Thoracic aorta (tissue), 2 donors: ENCODE measurements around the gene PRKD2. TPM values are rescaled to one million over a fixed set of nuclear protein-coding genes. Genes with fewer than 3 reads are reported as not detected.

ENCODE experiments used
- ATAC-seq: fragments of 150-250 bp; one replicate; pipeline ENCODE4 v1.8.0; 2017; ENCODE audit warnings: low read depth; ENCODE audit not compliant: insufficient number of reproducible peaks, low FRiP score
- DNase-seq: peaks from one replicate; pipeline ENCODE4 v3.0.0-alpha.2; 2020; ENCODE audit warnings: low spot score
- H3K27ac ChIP-seq, 2 donors: fragments of 200-600 bp; sonication (generic); 1 replicate in 1 of 2; 2 replicates in 1 of 2; pipeline ENCODE4 v1.5.1; 2016; ENCODE audit warnings: mild to moderate bottlenecking in 2 of 2, moderate library complexity in 2 of 2
- H3K27me3 ChIP-seq: fragments of 200-600 bp; sonication (generic); replicated peaks from 2 replicates; pipeline ENCODE4 v1.6.0; 2016; ENCODE audit warnings: mild to moderate bottlenecking; ENCODE audit not compliant: insufficient read depth
- H3K36me3 ChIP-seq: fragments of 200-600 bp; sonication (generic); one replicate; pipeline ENCODE4 v1.5.1; 2016
- H3K4me1 ChIP-seq, 2 donors: fragments of 200-600 bp; sonication (generic); 1 replicate in 1 of 2; 2 replicates in 1 of 2; pipeline versions ENCODE4 v1.5.1 to v1.6.0; 2016; ENCODE audit warnings: low read depth in 2 of 2, mild to moderate bottlenecking in 1 of 2; ENCODE audit not compliant: control insufficient read depth in 1 of 2
- H3K4me3 ChIP-seq: fragments of 200-600 bp; sonication (generic); 2 replicates; pipeline ENCODE4 v1.5.1; 2016; ENCODE audit warnings: mild to moderate bottlenecking
- H3K9me3 ChIP-seq: fragments of 200-600 bp; sonication (generic); 2 replicates; pipeline ENCODE4 v1.5.1; 2016
- CTCF ChIP-seq: fragments of 200-600 bp; sonication (generic); IDR thresholded peaks from one replicate; pipeline ENCODE4 v1.5.1; 2019; ENCODE audit warnings: antibody characterized with exemption
- total RNA-seq, 2 donors: library from RNA; depleted of rRNA; stranded (reverse); fragments of >200 nt; gene quantifications; one replicate each; pipeline versions ENCODE4 v1.1.0 to v1.2.3, GENCODE V29; 2016

Gene PRKD2
- total RNA-seq, 2 donors from 2014 or later: 21.4 to 53.6 TPM

GRCh38 chr19:46659151-46660007 is 57.5 kb downstream of the PRKD2 start:
- no peak for ATAC-seq
- no peak for DNase-seq
- H3K4me3 ChIP-seq: peak overlapping the region; percentile 97
- no peaks in the 10 kb centered on the region for H3K27me3 ChIP-seq
- H3K36me3 ChIP-seq: no peaks in the 10 kb centered on the region
- H3K27ac ChIP-seq: peak overlapping the region; percentile 89 to 92
- H3K9me3 ChIP-seq: no peaks in the 10 kb centered on the region
- no peak for TF ChIP-seq CTCF
- peaks cover 19 to 49% of the 10 kb centered on the region in 2 donors for H3K4me1 ChIP-seq

GRCh38 chr19:46656541-46656940 is 60.4 kb downstream of the PRKD2 start:
- Histone ChIP-seq H3K36me3 (peaks cover 9% of the 10 kb centered on the region), H3K9me3 (no peaks in the 10 kb centered on the region), H3K27me3 (no peaks in the 10 kb centered on the region), H3K27ac (peak overlapping the region; percentile 55 to 95), H3K4me1 (peaks cover 24 to 70% of the 10 kb centered on the region in 2 donors), H3K4me3 (no peak overlapping the region)
- DNase-seq (no peak), ATAC-seq (no peak)
- TF ChIP-seq CTCF: no peak

- peaks cover 23 to 69% of the 10 kb centered on the region in 2 donors for H3K4me1 ChIP-seq
- no peaks in the 10 kb centered on the region for H3K27me3 ChIP-seq
- H3K4me3 ChIP-seq: peak overlapping the region; percentile 60
- H3K27ac ChIP-seq: peak overlapping the region; percentile 95 to 96
- TF ChIP-seq CTCF: no peak
- no peak for DNase-seq
- peaks cover 13% of the 10 kb centered on the region for H3K36me3 ChIP-seq
- no peaks in the 10 kb centered on the region for H3K9me3 ChIP-seq
- peak; percentile 51 for ATAC-seq
Measured at GRCh38 chr19:46654621-46655152, 62.2 kb downstream of the PRKD2 start.

- ATAC-seq (no peak), DNase-seq (no peak)
- H3K4me1 ChIP-seq: peaks cover 27 to 58% of the 10 kb centered on the region in 2 donors
- no peak for TF ChIP-seq CTCF
- no peaks in the 10 kb centered on the region for H3K27me3 ChIP-seq
- H3K27ac ChIP-seq: peak overlapping the region; percentile 35 to 54
- no peaks in the 10 kb centered on the region for H3K9me3 ChIP-seq
- H3K4me3 ChIP-seq: no peak overlapping the region
- H3K36me3 ChIP-seq: peaks cover 20% of the 10 kb centered on the region
Measured at GRCh38 chr19:46650445-46650844, 66.5 kb downstream of the PRKD2 start.
